ENCODE measurements around the gene SPHK2. TPM values are rescaled to one million over a fixed set of nuclear protein-coding genes. Genes with fewer than 3 reads are reported as not detected.
"Not testable (repeated sequence)": the region's sequence is repeated elsewhere in the genome, so short reads cannot be mapped to it uniquely, and the experiment has no call there.

The SPHK2 gene
- total RNA-seq, 2 donors from 2014 or later = 25.7 to 40.4 TPM

- H3K27ac Mint-ChIP-seq = peak overlapping the region in 1 of 2 donors; percentile 81
- peak; percentile 70 to 82 for DNase-seq (ENCODE audit: low spot score in 2 of 2)
- no peaks in the 10 kb centered on the region for H3K36me3 Mint-ChIP-seq
- ATAC-seq = peak; percentile 86 to 87
- no peaks in the 10 kb centered on the region for H3K9me3 Mint-ChIP-seq
Measured at GRCh38 chr19:48674921-48675824, 55.9 kb downstream of the SPHK2 start.

- Mint-ChIP-seq H3K9me3 (no peaks in the 10 kb centered on the region), H3K36me3 (no peaks in the 10 kb centered on the region), H3K27ac (peak overlapping the region in 1 of 2 donors; percentile 38)
- no peak for ATAC-seq
- DNase-seq (ENCODE audit: low spot score in 2 of 2) = no peak
Measured at GRCh38 chr19:48676487-48676886, 57.2 kb downstream of the SPHK2 start.

DNA sequence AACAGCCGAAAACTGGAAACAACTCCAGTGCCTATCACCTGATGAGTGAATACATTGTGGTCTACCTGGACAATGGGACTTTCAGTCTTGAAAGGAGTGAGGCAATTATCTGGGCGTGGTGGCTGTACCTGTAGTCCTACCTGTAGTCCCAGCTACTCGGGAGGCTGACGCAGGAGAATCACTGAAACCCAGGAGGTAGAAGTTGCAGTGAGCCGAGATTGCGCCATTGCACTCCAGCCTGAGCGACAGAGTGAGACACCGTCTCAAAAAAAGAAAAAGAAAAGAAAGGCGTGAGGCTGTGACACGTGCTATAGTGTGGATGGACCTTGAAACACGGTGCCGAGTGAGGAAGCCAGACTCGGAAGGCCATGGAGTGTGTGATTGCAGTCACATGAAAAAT is 57.6 kb downstream of the SPHK2 start:
- Mint-ChIP-seq H3K9me3 (no peaks in the 10 kb centered on the region), H3K27ac (peak overlapping the region in 1 of 2 donors; percentile 38), H3K36me3 (no peaks in the 10 kb centered on the region)
- no peak for ATAC-seq
- no peak for DNase-seq (ENCODE audit: low spot score in 2 of 2)

DNA sequence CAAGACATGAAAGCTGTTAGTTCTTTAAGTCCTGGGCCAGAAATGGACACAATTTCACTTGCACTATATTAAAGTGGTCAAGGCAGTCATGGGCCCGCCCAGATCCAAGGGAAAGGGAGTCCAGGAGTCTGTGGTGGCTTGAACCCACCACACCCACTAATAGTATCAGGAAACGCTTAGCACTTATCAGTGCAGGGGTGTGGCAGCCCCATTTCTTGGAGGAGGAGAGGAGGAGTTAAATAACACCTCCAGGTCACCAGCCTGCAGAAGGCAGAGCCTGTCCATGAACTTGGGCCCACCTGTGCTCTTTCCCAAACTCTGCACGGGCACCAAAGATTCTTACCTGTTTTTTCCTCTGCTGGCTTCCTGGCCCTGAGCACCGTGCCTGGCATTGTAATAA is 58.9 kb downstream of the SPHK2 start:
- ATAC-seq (no peak), DNase-seq (ENCODE audit: low spot score in 2 of 2) (no peak)
- no peak overlapping the region for H3K27ac Mint-ChIP-seq
- H3K9me3 Mint-ChIP-seq = no peaks in the 10 kb centered on the region
- H3K36me3 Mint-ChIP-seq = no peaks in the 10 kb centered on the region

DNA sequence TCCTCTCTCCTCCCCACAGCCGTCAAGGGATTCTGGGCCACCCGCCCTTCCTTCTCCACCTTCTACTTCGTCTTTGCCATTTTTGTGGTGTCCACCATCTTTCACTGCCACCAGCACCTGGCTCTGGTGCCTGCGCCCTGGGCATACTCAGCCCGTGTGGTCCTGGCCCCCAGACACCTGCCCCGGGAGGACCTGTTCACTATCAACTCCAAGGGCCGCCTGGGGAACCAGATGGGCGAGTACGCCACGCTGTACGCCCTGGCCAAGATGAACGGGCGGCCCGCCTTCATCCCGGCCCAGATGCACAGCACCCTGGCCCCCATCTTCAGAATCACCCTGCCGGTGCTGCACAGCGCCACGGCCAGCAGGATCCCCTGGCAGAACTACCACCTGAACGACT is 60.7 kb downstream of the SPHK2 start:
- not testable (repeated sequence) for H3K9me3 Mint-ChIP-seq; ATAC-seq; DNase-seq (ENCODE audit: low spot score in 2 of 2); H3K36me3 Mint-ChIP-seq; H3K27ac Mint-ChIP-seq

Other genes starting within 250 kb of the SPHK2 start
- 100 to 1,000 TPM in 1 of 2 donors, 10 to 100 TPM in 1; 91.1 to 108 TPM for gene KDELR1, start 228.0 kb upstream of the SPHK2 start, total RNA-seq
- gene GRIN2D, start 225.8 kb upstream of the SPHK2 start, total RNA-seq = under 1 TPM; 0.23 to 0.45 TPM
- 10 to 100 TPM; 32.8 to 46.3 TPM for gene GRWD1, start 173.5 kb upstream of the SPHK2 start, total RNA-seq
- gene KCNJ14, start 163.9 kb upstream of the SPHK2 start, total RNA-seq = 1 to 10 TPM; 2.1 to 2.3 TPM
- gene CYTH2, start 150.1 kb upstream of the SPHK2 start, total RNA-seq = 10 to 100 TPM; 32.4 to 64.1 TPM
- 1 to 10 TPM; 2.9 to 9.5 TPM for gene LMTK3, start 107.7 kb upstream of the SPHK2 start, total RNA-seq
- gene SULT2B1, start 67.3 kb upstream of the SPHK2 start, total RNA-seq = not detected
- not detected for gene SPACA4, start 12.8 kb upstream of the SPHK2 start, total RNA-seq
- 1 to 10 TPM; 5.5 to 9.1 TPM for gene FAM83E, start 4.4 kb upstream of the SPHK2 start, total RNA-seq
- gene RPL18, start 328 bp upstream of the SPHK2 start, total RNA-seq = 1,000 to 10,000 TPM; 2,030 to 2,264 TPM
- gene DBP, start 17.9 kb downstream of the SPHK2 start, total RNA-seq = 10 to 100 TPM; 10.5 to 16.9 TPM
- 10 to 100 TPM in 1 of 2 donors, 1 to 10 TPM in 1; 7.9 to 10.9 TPM for gene CA11, start 26.7 kb downstream of the SPHK2 start, total RNA-seq
- 1 to 10 TPM; 1.6 to 2.5 TPM for gene NTN5, start 53.5 kb downstream of the SPHK2 start, total RNA-seq
- gene FUT2, start 76.5 kb downstream of the SPHK2 start, total RNA-seq = not detected
- 1 to 10 TPM; 1.1 to 1.4 TPM for gene MAMSTR, start 100.2 kb downstream of the SPHK2 start, total RNA-seq
- gene RASIP1, start 121.1 kb downstream of the SPHK2 start, total RNA-seq = under 1 TPM; 0.19 to 0.66 TPM
- gene IZUMO1, start 127.4 kb downstream of the SPHK2 start, total RNA-seq = not detected
- gene FUT1, start 133.1 kb downstream of the SPHK2 start, total RNA-seq = under 1 TPM in 1 of 2 donors, not detected in 1; 0.41 TPM
- gene FGF21, start 136.0 kb downstream of the SPHK2 start, total RNA-seq = not detected
- 10 to 100 TPM; 33.9 to 72.1 TPM for gene BCAT2, start 191.5 kb downstream of the SPHK2 start, total RNA-seq
- gene HSD17B14, start 217.0 kb downstream of the SPHK2 start, total RNA-seq = 1 to 10 TPM; 1.3 to 1.7 TPM
- 10 to 100 TPM in 1 of 2 donors, 1 to 10 TPM in 1; 9.1 to 20.3 TPM for gene PLEKHA4, start 249.1 kb downstream of the SPHK2 start, total RNA-seq

Measured in activated naive CD4-positive, alpha-beta T cell treated with anti-CD3 and anti-CD28 coated beads, Interleukin-2, amount 50 U/mL, for 72 hours (primary cell).